MM.1S (cell line): Measurements from ENCODE around the gene PTTG1.

Experiments
- DNase-seq: peaks from one replicate; pipeline ENCODE4 v3.0.0-alpha.2; 2015
- H2AFZ ChIP-seq: fragments of 300-600 bp; sonication (generic); 2 replicates; pipeline ENCODE4 v1.6.0; 2016; ENCODE audit warnings: antibody characterized with exemption, low read length
- H3F3A ChIP-seq: fragments of 300-600 bp; sonication (generic); 2 replicates; pipeline ENCODE4 v1.6.1; 2016; ENCODE audit warnings: mild to moderate bottlenecking, antibody characterized with exemption, low read length, moderate library complexity, mixed read lengths; ENCODE audit not compliant: insufficient read depth
- H3K27ac ChIP-seq: fragments of 300-600 bp; sonication (generic); 2 replicates; pipeline ENCODE4 v1.5.1; 2016; ENCODE audit warnings: mild to moderate bottlenecking, low read length
- H3K27me3 ChIP-seq: fragments of 300-600 bp; sonication (generic); replicated peaks from 2 replicates; pipeline ENCODE4 v1.6.0; 2016; ENCODE audit warnings: low read length; ENCODE audit not compliant: insufficient read depth
- H3K36me3 ChIP-seq: fragments of 300-600 bp; sonication (generic); replicated peaks from 2 replicates; pipeline ENCODE4 v1.6.1; 2016; ENCODE audit warnings: mild to moderate bottlenecking, low read length, mixed read lengths; ENCODE audit not compliant: insufficient read depth
- H3K4me1 ChIP-seq: fragments of 300-600 bp; sonication (generic); 2 replicates; pipeline ENCODE4 v1.6.1; 2016; ENCODE audit warnings: low read length, mixed read lengths
- H3K4me2 ChIP-seq: fragments of 300-600 bp; sonication (generic); 2 replicates; pipeline ENCODE4 v1.6.0; 2016; ENCODE audit warnings: low read depth, low read length
- H3K4me3 ChIP-seq: fragments of 300-600 bp; sonication (generic); 2 replicates; pipeline ENCODE4 v1.5.1; 2016; ENCODE audit warnings: low read length, mixed read lengths
- H3K79me2 ChIP-seq: fragments of 300-600 bp; sonication (generic); 2 replicates; pipeline ENCODE4 v1.6.1; 2016; ENCODE audit warnings: mixed run types, low read length, mixed read lengths
- H3K9ac ChIP-seq: fragments of 300-600 bp; sonication (generic); 2 replicates; pipeline ENCODE4 v1.6.1; 2016; ENCODE audit warnings: low read length, mixed read lengths
- H3K9me2 ChIP-seq: fragments of 300-600 bp; sonication (generic); replicated peaks from 2 replicates; pipeline ENCODE4 v1.6.1; 2016; ENCODE audit warnings: mild to moderate bottlenecking, low read length, mixed read lengths; ENCODE audit not compliant: insufficient read depth
- H3K9me3 ChIP-seq: fragments of 300-600 bp; sonication (generic); replicated peaks from 2 replicates; pipeline ENCODE4 v1.6.1; 2016; ENCODE audit warnings: mild to moderate bottlenecking, low read length, mixed read lengths; ENCODE audit not compliant: insufficient read depth
- H4K20me1 ChIP-seq: fragments of 300-600 bp; sonication (generic); 2 replicates; pipeline ENCODE4 v1.6.1; 2016; ENCODE audit warnings: mild to moderate bottlenecking, low read length, moderate library complexity, mixed read lengths; ENCODE audit not compliant: insufficient read depth
- CTCF ChIP-seq: fragments of 300-600 bp; sonication (generic); IDR thresholded peaks from 2 replicates; pipeline ENCODE4 v1.5.1; 2016; ENCODE audit warnings: antibody characterized with exemption, low read length, mixed read lengths
- EZH2 ChIP-seq: fragments of 300-600 bp; sonication (generic); optimal IDR thresholded peaks from 2 replicates; pipeline ENCODE3; 2017; ENCODE audit warnings: low read depth, mild to moderate bottlenecking, antibody characterized with exemption, low read length, mixed read lengths
- EZH2phosphoT487 ChIP-seq: fragments of 300-600 bp; sonication (generic); IDR thresholded peaks from 2 replicates; pipeline ENCODE4 v1.6.1; 2018; ENCODE audit warnings: antibody characterized with exemption, low read length

Gene PTTG1

GRCh38 chr5:160475864-160476438, 54.3 kb downstream of the PTTG1 start:
- Histone ChIP-seq H3K4me1 (peaks cover 52% of the 10 kb centered on the region), H3K9me2 (no peaks in the 10 kb centered on the region), H3K9me3 (no peaks in the 10 kb centered on the region), H2AFZ (no peak overlapping the region), H3K27ac (no peak overlapping the region), H3K4me2 (no peak overlapping the region), H3K27me3 (no peaks in the 10 kb centered on the region), H3F3A (peaks cover 9% of the 10 kb centered on the region), H4K20me1 (peaks cover 68% of the 10 kb centered on the region), H3K9ac (no peak overlapping the region), H3K4me3 (no peak overlapping the region), H3K79me2 (peaks cover 100% of the 10 kb centered on the region), H3K36me3 (peaks cover 19% of the 10 kb centered on the region; the same call in 1 of the 2 replicates)
- no peak for TF ChIP-seq CTCF
- TF ChIP-seq EZH2 = no peak
- no peak for TF ChIP-seq EZH2phosphoT487
- DNase-seq = no peak

- Histone ChIP-seq H3K9me3 (no peaks in the 10 kb centered on the region), H3K4me1 (peaks cover 41% of the 10 kb centered on the region), H3K36me3 (peaks cover 24% of the 10 kb centered on the region; the same call in 1 of the 2 replicates), H4K20me1 (peaks cover 71% of the 10 kb centered on the region), H3K79me2 (peaks cover 100% of the 10 kb centered on the region), H3K27ac (no peak overlapping the region), H2AFZ (no peak overlapping the region), H3F3A (peaks cover 9% of the 10 kb centered on the region), H3K9ac (no peak overlapping the region), H3K4me2 (no peak overlapping the region), H3K9me2 (no peaks in the 10 kb centered on the region), H3K27me3 (no peaks in the 10 kb centered on the region), H3K4me3 (no peak overlapping the region)
- no peak for TF ChIP-seq EZH2
- no peak for TF ChIP-seq EZH2phosphoT487
- DNase-seq = no peak
Measured at GRCh38 chr5:160477266-160477970, 55.8 kb downstream of the PTTG1 start.

GRCh38 chr5:160478163-160478562, 56.5 kb downstream of the PTTG1 start:
- TF ChIP-seq CTCF = no peak
- TF ChIP-seq EZH2phosphoT487 = no peak
- TF ChIP-seq EZH2 = no peak
- DNase-seq = no peak
- Histone ChIP-seq H3K9me2 (no peaks in the 10 kb centered on the region), H3K27me3 (no peaks in the 10 kb centered on the region), H3K4me3 (no peak overlapping the region), H2AFZ (no peak overlapping the region), H4K20me1 (peaks cover 79% of the 10 kb centered on the region), H3K9ac (no peak overlapping the region), H3F3A (peaks cover 9% of the 10 kb centered on the region), H3K4me2 (no peak overlapping the region), H3K27ac (no peak overlapping the region), H3K4me1 (peaks cover 36% of the 10 kb centered on the region), H3K9me3 (no peaks in the 10 kb centered on the region), H3K36me3 (peaks cover 27% of the 10 kb centered on the region; the same call in 1 of the 2 replicates), H3K79me2 (peaks cover 100% of the 10 kb centered on the region)
